ENCODE data around the gene ZCCHC14.

DNA sequence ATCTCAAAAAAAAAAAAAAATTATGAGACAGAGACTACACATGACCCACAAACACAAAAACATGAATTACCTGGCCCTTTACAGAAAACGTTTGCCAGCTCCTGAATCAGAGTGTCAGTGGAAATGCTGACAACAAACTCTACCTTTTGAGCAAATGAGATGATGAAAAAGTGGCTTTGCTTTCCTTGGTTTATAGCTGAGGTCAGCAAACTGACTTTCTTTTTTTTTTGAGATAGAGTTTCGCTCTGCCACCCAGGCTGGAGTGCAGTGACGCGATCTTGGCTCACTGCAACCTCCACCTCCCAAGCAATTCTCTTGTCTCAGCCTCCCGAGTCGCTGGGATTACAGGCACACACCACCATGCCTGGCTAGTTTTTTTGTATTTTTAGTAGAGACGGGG is 46.3 kb downstream of the ZCCHC14 start:
- TF ChIP-seq ELF1 (IDR thresholded peaks at IDR 0.05; ENCODE audit: borderline replicate concordance, low read depth) (no peak), TCF7L2 (IDR thresholded peaks at IDR 0.05; ENCODE audit: borderline replicate concordance, extremely low read depth, insufficient read depth, insufficient read length) (no peak), POLR2A (IDR thresholded peaks at IDR 0.05; ENCODE audit: borderline replicate concordance, extremely low read depth, insufficient read depth, insufficient read length) (no peak), POLR2AphosphoS5 (IDR thresholded peaks at IDR 0.05; ENCODE audit: low read depth, low read length) (no peak)
- TF ChIP-seq, protein P1, sequence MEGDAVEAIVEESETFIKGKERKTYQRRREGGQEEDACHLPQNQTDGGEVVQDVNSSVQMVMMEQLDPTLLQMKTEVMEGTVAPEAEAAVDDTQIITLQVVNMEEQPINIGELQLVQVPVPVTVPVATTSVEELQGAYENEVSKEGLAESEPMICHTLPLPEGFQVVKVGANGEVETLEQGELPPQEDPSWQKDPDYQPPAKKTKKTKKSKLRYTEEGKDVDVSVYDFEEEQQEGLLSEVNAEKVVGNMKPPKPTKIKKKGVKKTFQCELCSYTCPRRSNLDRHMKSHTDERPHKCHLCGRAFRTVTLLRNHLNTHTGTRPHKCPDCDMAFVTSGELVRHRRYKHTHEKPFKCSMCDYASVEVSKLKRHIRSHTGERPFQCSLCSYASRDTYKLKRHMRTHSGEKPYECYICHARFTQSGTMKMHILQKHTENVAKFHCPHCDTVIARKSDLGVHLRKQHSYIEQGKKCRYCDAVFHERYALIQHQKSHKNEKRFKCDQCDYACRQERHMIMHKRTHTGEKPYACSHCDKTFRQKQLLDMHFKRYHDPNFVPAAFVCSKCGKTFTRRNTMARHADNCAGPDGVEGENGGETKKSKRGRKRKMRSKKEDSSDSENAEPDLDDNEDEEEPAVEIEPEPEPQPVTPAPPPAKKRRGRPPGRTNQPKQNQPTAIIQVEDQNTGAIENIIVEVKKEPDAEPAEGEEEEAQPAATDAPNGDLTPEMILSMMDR (IDR thresholded peaks at IDR 0.05 in 2 of 3, conservative IDR thresholded peaks at IDR 0.05 in 1 of 3; ENCODE audit: borderline replicate concordance in 1 of 3, insufficient read depth in 1 of 3, low read depth in 2 of 3, low read length in 2 of 3) = no peak
- TF ChIP-seq, protein P2, sequence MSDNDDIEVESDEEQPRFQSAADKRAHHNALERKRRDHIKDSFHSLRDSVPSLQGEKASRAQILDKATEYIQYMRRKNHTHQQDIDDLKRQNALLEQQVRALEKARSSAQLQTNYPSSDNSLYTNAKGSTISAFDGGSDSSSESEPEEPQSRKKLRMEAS (IDR thresholded peaks at IDR 0.05) = no peak

Measured in HCT116 (cell line).